ENCODE data around the gene NEUROD1. TPM values are rescaled to one million over a fixed set of nuclear protein-coding genes. Genes with fewer than 3 reads are reported as not detected.

NEUROD1 gene
- polyA plus RNA-seq, 1 experiment, result not detected

- CTCF ChIA-PET, result no interaction called here
- no peak overlapping the region for H3K4me3 ChIP-seq (ENCODE audit: low read depth, low read length)
Observed at GRCh38 chr2:181683518-181684453, 3.5 kb upstream of the NEUROD1 start.

GRCh38 chr2:181682795-181683517 lies 2.6 kb upstream of the NEUROD1 start:
- Histone ChIP-seq H3K4me3 (ENCODE audit: low read depth, low read length) (no peak overlapping the region), H3K36me3 (ENCODE audit: control insufficient read depth, insufficient read depth, low read length) (no peaks in the 10 kb centered on the region), H3K27me3 (ENCODE audit: control insufficient read depth, insufficient read depth, low read length) (peaks cover 69% of the 10 kb centered on the region)
- CTCF ChIA-PET, result no interaction called here
- POLR2A ChIA-PET, result no interaction called here
- DNase-seq (ENCODE audit: low read depth), result no peak
- no peak for TF ChIP-seq CTCF (IDR thresholded peaks at IDR 0.05; ENCODE audit: insufficient read depth, low read depth, low read length)

More at GRCh38 chr2:181683518-181684453, 3.5 kb upstream of the NEUROD1 start:
- no peak for DNase-seq (ENCODE audit: low read depth)
- POLR2A ChIA-PET, result no interaction called here
- Histone ChIP-seq H3K36me3 (ENCODE audit: control insufficient read depth, insufficient read depth, low read length) (no peaks in the 10 kb centered on the region), H3K27me3 (ENCODE audit: control insufficient read depth, insufficient read depth, low read length) (peaks cover 60% of the 10 kb centered on the region)
- no peak for TF ChIP-seq CTCF (IDR thresholded peaks at IDR 0.05; ENCODE audit: insufficient read depth, low read depth, low read length)

- no peak for TF ChIP-seq CTCF (IDR thresholded peaks at IDR 0.05; ENCODE audit: insufficient read depth, low read depth, low read length)
- no peaks in the 10 kb centered on the region for H3K36me3 ChIP-seq (ENCODE audit: control insufficient read depth, insufficient read depth, low read length)
- H3K27me3 ChIP-seq (ENCODE audit: control insufficient read depth, insufficient read depth, low read length), result peaks cover 70% of the 10 kb centered on the region
- POLR2A ChIA-PET, result no interaction called here
- CTCF ChIA-PET, result no interaction called here
- no peak for DNase-seq (ENCODE audit: low read depth)
- H3K4me3 ChIP-seq (ENCODE audit: low read depth, low read length), result no peak overlapping the region
Observed at GRCh38 chr2:181682026-181682789, 1.9 kb upstream of the NEUROD1 start.

- POLR2A ChIA-PET, result no interaction called here
- Histone ChIP-seq H3K36me3 (ENCODE audit: control insufficient read depth, insufficient read depth, low read length) (no peaks in the 10 kb centered on the region), H3K4me3 (ENCODE audit: low read depth, low read length) (no peak overlapping the region), H3K27me3 (ENCODE audit: control insufficient read depth, insufficient read depth, low read length) (peaks cover 67% of the 10 kb centered on the region)
- TF ChIP-seq CTCF (IDR thresholded peaks at IDR 0.05; ENCODE audit: insufficient read depth, low read depth, low read length), result no peak
- no peak for DNase-seq (ENCODE audit: low read depth)
- CTCF ChIA-PET, result interaction anchor here (0.9 kb wide), 1 partner anchor 12 kb away, joined by 3 read pairs; no protein-coding TSS in a partner anchor
Observed at GRCh38 chr2:181680937-181681811, 857 bp upstream of the NEUROD1 start.
